ENCODE measurements around the gene JMJD8. TPM values are rescaled to one million over a fixed set of nuclear protein-coding genes. Genes with fewer than 3 reads are reported as not detected.

The JMJD8 gene
- total and polyA plus RNA-seq, 9 of the 15 experiments (the other 6 are each of a cell fraction or from before 2014, with no cell fraction given), result 1.2 to 50.6 (median 29.3) TPM

GRCh38 chr16:726438-727290, 42.5 kb upstream of the JMJD8 start, which contains the start of the genes CCDC78 and HAGHL (continued):
- peak in 1 of 3 experiments; percentile 12 for TF ChIP-seq YY1 (IDR thresholded peaks at IDR 0.05; ENCODE audit: borderline replicate concordance in 1 of 3, control insufficient read depth in 1 of 3, extremely low read depth in 1 of 3, insufficient read depth in 3 of 3, insufficient read length in 1 of 3, insufficient replicate concordance in 2 of 3, low read depth in 1 of 3, low read length in 2 of 3)
- TF ChIP-seq NUFIP1 (IDR thresholded peaks at IDR 0.05; ENCODE audit: partially characterized antibody), result no peak
- no peak for TF ChIP-seq ZNF143 (CRISPR knock-in tag; IDR thresholded peaks at IDR 0.05)
- no peak for TF ChIP-seq SFPQ (IDR thresholded peaks at IDR 0.05; ENCODE audit: low read depth, low read length)
- TF ChIP-seq HNRNPLL (IDR thresholded peaks at IDR 0.05; ENCODE audit: low read depth, low read length, poor library complexity, severe bottlenecking), result no peak
- no peak for TF ChIP-seq MXI1 (IDR thresholded peaks at IDR 0.05; ENCODE audit: low read depth, low read length)
- TF ChIP-seq SNIP1 (IDR thresholded peaks at IDR 0.05; ENCODE audit: low read depth), result no peak
- TF ChIP-seq SP1 (CRISPR knock-in tag; IDR thresholded peaks at IDR 0.05), result no peak; the same call in 1 of the 2 replicates
- no peak for TF ChIP-seq SMARCB1 (IDR thresholded peaks at IDR 0.05; ENCODE audit: insufficient read length, low read depth)
- TF ChIP-seq FOXJ3 (CRISPR knock-in tag; IDR thresholded peaks at IDR 0.05), result no peak
- TF ChIP-seq ZNF780A (CRISPR knock-in tag; IDR thresholded peaks at IDR 0.05), result no peak
- TF ChIP-seq FIP1L1 (IDR thresholded peaks at IDR 0.05; ENCODE audit: low read depth, low read length, poor library complexity, severe bottlenecking), result peak; percentile 45
- no peak for TF ChIP-seq ARID3B (CRISPR knock-in tag; IDR thresholded peaks at IDR 0.05; ENCODE audit: borderline replicate concordance)
- TF ChIP-seq ATF1 (CRISPR knock-in tag; IDR thresholded peaks at IDR 0.05), result no peak
- TF ChIP-seq ATF1 (tag; IDR thresholded peaks at IDR 0.05), result no peak
- no peak for TF ChIP-seq ZNF263 (CRISPR knock-in tag; IDR thresholded peaks at IDR 0.05; ENCODE audit: borderline replicate concordance)
- TF ChIP-seq ELF2 (CRISPR knock-in tag; IDR thresholded peaks at IDR 0.05), result no peak
- no peak for TF ChIP-seq ZNF277 (CRISPR knock-in tag; IDR thresholded peaks at IDR 0.05; ENCODE audit: borderline replicate concordance)
- TF ChIP-seq TRIM28 (IDR thresholded peaks at IDR 0.05), result no peak
- no peak for TF ChIP-seq IRF9 (tag; IDR thresholded peaks at IDR 0.05)
- TF ChIP-seq ZNF695 (CRISPR knock-in tag; IDR thresholded peaks at IDR 0.05), result no peak
- TF ChIP-seq KAT8 (IDR thresholded peaks at IDR 0.05; ENCODE audit: low read depth), result no peak

Data from K562 (cell line).